Measurements from ENCODE around the gene DNAH7.

- TF ChIP-seq YY1 (IDR thresholded peaks at IDR 0.05; ENCODE audit: insufficient read depth, insufficient read length) (no peak), SUZ12 (IDR thresholded peaks at IDR 0.05; ENCODE audit: extremely low read depth, insufficient read depth, insufficient read length) (no peak)
Observed at GRCh38 chr2:195759877-195760276, 308.8 kb downstream of the DNAH7 start.

Measured in NT2/D1 (cell line).